ENCODE data around the gene SYNGR3.

The SYNGR3 gene

GRCh38 chr16:1976951-1977874 lies 12.6 kb upstream of the SYNGR3 start:
- DNase-seq (ENCODE audit: low read depth) = no peak

- no peak for DNase-seq (ENCODE audit: low read depth)
These were observed 11.9 kb upstream of the SYNGR3 start for GRCh38 chr16:1977875-1978268.

GRCh38 chr16:1978476-1979120 lies 11.2 kb upstream of the SYNGR3 start:
- no peak for DNase-seq (ENCODE audit: low read depth)

GRCh38 chr16:1979271-1980029 lies 10.3 kb upstream of the SYNGR3 start:
- no peak for DNase-seq (ENCODE audit: low read depth)

GRCh38 chr16:1980030-1980769 lies 9.6 kb upstream of the SYNGR3 start:
- no peak for DNase-seq (ENCODE audit: low read depth)

- DNase-seq (ENCODE audit: low read depth) = no peak
These were observed 9.0 kb upstream of the SYNGR3 start for GRCh38 chr16:1980770-1981087.

GRCh38 chr16:1981398-1981836 lies 8.4 kb upstream of the SYNGR3 start, which contains the start of gene NOXO1:
NOXO1 (minus strand) TSS chr16:1981469; CDS start chr16:1981179, 290 bp downstream.
- DNase-seq (ENCODE audit: low read depth) = no peak

GRCh38 chr16:1982013-1982433 lies 7.7 kb upstream of the SYNGR3 start:
- no peak for DNase-seq (ENCODE audit: low read depth)

- DNase-seq (ENCODE audit: low read depth) = no peak
These were observed 6.7 kb upstream of the SYNGR3 start for GRCh38 chr16:1982991-1983543.

- peak; percentile 40 for DNase-seq (ENCODE audit: low read depth)
These were observed 6.0 kb upstream of the SYNGR3 start, which contains the start of gene GFER for GRCh38 chr16:1983544-1984346. GFER (plus strand) TSS chr16:1984193; CDS start chr16:1984219, 26 bp downstream.

- DNase-seq (ENCODE audit: low read depth) = no peak
These were observed 5.2 kb upstream of the SYNGR3 start for GRCh38 chr16:1984347-1985225.

- no peak for DNase-seq (ENCODE audit: low read depth)
These were observed 4.2 kb upstream of the SYNGR3 start for GRCh38 chr16:1985466-1986150.

GRCh38 chr16:1987198-1987597 lies 2.6 kb upstream of the SYNGR3 start:
- DNase-seq (ENCODE audit: low read depth) = no peak

GRCh38 chr16:1990101-1990350 lies 256 bp downstream of the SYNGR3 start:
- no peak for DNase-seq (ENCODE audit: low read depth)

- DNase-seq (ENCODE audit: low read depth) = no peak
These were observed 773 bp downstream of the SYNGR3 start for GRCh38 chr16:1990351-1991134.

GRCh38 chr16:1991135-1991551 lies 1.4 kb downstream of the SYNGR3 start:
- peak; percentile 35 for DNase-seq (ENCODE audit: low read depth)

- DNase-seq (ENCODE audit: low read depth) = no peak
These were observed 1.8 kb downstream of the SYNGR3 start for GRCh38 chr16:1991588-1991947.

GRCh38 chr16:1991948-1992703 lies 2.4 kb downstream of the SYNGR3 start:
- peak; percentile 99 for DNase-seq (ENCODE audit: low read depth)
